Suppressor macrophage treated with lipopolysaccharide for 4 hours (primary cell): ENCODE results near the gene ZRANB3.

Source experiments
- DNase-seq: peaks from one replicate; pipeline ENCODE4 v3.0.0-alpha.2; 2020

Gene ZRANB3

GRCh38 chr2:135246711-135247270 is 284.2 kb downstream of the ZRANB3 start:
- no peak for DNase-seq

- no peak for DNase-seq
These were observed 285.9 kb downstream of the ZRANB3 start for GRCh38 chr2:135245071-135245470.

- no peak for DNase-seq
These were observed 292.4 kb downstream of the ZRANB3 start for GRCh38 chr2:135238651-135239050.

DNA sequence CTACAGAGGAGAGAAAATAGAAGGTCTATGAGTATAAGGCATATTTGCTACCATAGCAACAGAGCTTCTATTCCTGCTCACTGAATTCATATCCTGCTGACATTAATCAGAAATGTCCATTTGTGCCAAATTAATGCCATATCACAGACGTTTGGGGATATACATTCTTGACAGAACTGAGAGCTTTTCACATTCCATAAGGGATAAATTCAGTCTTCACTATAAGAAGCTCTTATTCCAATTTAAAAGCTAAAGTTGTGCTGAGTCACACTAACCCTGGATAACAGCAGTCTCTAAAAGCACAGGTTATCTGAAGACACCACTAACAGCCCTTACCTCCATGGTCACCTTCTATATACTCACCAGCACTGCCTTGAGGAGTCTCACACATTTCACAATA is 300.9 kb downstream of the ZRANB3 start:
- DNase-seq, result no peak

DNA sequence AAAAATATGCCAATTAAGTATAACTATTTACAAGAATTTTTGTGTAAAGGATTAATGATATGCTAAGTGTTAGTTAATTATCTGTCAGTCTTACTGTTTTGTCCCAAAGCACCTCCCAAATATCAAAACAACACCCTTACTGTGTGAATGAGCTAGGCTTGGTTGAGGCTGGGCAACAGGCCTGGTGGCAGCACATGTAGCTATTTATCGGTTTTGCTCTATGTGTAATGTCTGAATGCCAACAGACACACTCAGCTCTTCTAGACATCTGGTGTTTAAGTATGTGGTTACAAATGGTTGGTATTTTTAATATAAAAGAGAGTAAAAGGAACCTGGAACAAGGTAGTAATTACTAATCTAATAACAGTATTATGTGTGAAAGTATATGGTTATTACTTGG is 303.6 kb downstream of the ZRANB3 start:
- DNase-seq, result no peak

- DNase-seq, result no peak
These were observed 304.1 kb downstream of the ZRANB3 start for GRCh38 chr2:135226961-135227360.

GRCh38 chr2:135225781-135226180 is 305.2 kb downstream of the ZRANB3 start:
- DNase-seq, result no peak

DNA sequence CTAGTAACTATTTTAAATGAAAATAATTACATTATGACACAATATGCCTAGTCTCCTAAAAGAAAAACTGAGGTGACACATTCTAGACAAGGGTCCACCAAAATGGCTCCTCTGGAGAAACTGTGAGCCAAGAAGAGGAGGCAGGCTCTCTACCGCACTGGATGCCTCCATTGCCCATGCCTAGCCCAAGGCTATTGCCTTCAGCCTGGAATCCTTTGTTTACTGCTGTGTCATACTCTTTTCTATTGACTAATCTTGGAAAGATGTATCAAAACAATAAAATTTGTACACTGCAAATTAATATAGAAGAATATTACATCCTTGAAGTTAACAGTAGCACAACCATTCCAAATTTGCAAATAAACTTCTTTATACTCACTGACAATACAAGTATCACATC is 311.8 kb downstream of the ZRANB3 start:
- no peak for DNase-seq

GRCh38 chr2:135218426-135218825 is 312.6 kb downstream of the ZRANB3 start:
- DNase-seq, result no peak

- no peak for DNase-seq
These were observed 318.3 kb downstream of the ZRANB3 start for GRCh38 chr2:135212757-135213156.

DNA sequence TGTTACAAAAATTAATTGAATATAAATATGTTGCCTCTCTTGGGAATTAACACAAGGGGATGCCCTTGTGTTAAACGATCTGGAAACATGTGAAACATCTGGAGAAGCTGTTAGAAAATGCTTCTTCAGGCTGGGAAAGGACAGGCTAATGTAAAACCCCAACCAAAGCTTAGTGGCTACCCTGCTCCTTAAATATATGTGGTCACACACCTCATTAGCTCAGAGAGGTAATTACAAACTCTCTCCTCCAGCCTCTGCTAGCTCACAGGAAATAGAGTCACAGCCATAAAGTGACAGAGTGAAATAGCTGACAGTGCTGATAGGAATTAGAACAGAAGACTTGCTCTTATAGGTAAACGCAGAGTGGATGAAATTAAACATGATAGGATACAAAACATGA is 323.0 kb downstream of the ZRANB3 start:
- no peak for DNase-seq

DNA sequence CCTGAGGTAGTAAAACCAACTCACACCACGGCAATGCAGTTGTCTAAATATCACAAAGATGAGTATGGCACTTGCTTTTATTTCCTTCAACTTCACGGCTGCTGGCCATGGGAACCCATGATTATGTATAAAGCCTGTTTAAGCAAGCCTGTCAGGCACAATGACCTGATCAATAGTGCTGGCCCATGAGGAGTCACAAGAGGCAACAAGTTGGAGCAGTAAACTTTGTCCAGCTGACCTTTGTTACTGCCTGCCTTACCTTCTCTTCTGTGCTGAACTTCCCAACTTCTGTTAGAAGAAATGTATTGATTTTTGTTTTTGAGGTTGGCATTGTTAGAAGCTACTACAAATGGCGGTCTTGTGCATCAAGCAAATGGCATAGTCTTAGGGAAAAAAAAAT is 327.1 kb downstream of the ZRANB3 start:
- no peak for DNase-seq

DNA sequence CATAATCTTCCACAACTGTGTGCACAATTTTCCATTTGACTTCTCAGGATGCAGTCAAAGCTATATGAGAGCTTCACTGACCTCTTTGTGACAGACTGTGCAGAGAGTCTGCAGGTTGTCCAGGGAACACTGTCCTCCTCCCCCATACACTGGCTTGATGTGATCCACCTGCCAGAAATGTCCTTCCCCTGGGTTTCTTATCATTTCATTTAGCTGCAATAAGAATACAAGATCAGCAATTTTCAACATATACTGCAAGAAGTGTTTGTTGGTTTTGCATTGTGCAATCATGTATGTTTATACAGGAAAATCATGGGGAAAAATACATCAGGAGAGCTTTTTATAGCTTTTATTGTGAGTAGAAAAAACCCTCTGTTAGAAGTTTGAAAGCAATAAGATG is 328.3 kb downstream of the ZRANB3 start:
- DNase-seq, result no peak

GRCh38 chr2:135198481-135198880 is 332.5 kb downstream of the ZRANB3 start:
- DNase-seq, result no peak

DNA sequence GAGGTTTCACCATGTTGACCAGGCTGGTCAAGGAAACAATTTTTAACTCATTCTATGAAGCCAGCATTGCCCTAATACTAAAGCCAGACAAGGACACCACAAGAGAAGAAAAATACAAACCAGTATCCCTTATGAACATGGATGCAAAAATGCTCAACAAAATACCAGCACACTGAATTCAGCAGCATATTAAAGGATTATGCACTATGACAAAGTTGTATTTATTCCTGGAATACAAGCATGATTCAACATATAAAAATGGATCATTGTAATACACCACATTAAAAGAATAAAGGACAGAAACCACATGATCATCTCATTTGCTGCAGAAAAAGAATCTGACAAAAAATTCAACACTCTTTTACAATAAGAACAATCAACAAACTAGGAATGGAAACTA is 340.2 kb downstream of the ZRANB3 start:
- DNase-seq, result no peak

DNA sequence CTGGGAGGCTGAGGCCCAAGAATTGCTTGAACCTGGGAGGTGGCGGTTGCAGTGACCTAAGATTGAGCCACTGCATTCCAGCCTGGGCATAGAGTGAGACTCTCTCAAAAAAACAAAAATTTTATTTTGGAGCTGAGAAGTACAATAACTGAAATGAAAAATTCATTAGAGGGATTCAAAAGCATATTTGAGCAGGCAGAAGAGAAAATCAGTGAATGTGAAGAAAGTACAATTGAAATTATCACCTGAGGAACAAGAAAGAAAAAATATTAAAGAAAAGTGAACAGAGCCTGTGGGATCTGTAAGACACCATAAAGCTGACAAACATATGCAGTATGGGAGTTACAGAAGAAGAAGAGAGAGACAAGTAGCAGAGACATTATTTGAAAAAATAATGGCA is 341.9 kb downstream of the ZRANB3 start:
- no peak for DNase-seq

DNA sequence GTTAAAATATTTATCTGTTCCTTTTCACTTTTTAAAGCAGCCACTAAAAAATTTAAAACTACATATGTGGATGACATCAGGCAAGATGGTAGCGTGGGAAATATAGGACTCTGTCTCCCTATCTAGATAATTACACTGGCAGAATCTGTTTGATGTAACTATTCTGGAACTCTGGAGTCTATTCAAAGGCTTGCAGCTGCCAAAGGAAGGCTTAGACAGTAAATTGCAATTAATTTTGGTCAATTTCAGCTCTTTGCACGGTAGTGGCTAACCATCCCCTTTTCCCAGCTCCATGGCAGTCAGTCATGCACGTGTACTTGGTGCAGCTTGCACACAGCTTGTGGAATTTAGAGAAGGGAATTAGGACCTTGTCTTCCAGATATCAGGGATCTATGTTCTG is 343.7 kb downstream of the ZRANB3 start:
- no peak for DNase-seq

DNA sequence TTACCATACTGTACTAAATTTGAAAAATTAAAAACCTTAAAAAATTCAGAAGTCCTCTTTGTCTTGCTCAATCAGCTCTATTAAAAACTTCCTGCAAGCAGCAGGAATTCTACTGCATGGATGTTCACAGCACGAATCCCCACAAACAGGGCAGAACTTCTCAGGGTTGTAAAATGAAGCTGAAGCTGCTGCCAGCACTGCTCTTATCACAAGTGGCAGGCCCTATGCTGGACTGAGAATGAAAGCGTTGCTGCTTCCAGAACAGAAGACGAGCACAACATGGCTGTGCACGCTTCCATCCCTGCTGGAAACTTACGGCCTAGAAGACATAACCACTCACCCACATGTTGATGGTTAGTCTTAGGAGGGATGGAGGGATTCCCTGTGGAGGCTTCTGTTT is 345.0 kb downstream of the ZRANB3 start:
- DNase-seq, result no peak

DNA sequence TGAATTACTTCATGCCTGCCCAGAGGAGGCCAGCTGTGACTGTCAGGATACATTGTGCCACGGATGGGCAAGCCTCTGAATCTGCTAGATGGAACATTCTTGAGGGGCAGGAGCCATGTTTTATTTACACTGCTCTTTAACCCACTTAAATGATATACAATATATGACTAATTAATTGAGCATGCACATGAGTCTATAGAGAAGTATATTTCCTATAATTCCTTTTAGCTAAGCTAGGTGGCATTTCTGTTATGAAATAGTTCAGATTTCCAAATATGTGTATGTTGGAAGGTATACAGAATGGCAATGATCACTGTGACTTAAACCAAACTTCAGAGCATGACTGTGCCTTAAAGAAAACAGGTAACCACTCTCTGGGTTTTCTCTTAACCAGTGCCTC is 347.2 kb downstream of the ZRANB3 start:
- DNase-seq, result no peak

- no peak for DNase-seq
These were observed 348.4 kb downstream of the ZRANB3 start for GRCh38 chr2:135182601-135183000.

DNA sequence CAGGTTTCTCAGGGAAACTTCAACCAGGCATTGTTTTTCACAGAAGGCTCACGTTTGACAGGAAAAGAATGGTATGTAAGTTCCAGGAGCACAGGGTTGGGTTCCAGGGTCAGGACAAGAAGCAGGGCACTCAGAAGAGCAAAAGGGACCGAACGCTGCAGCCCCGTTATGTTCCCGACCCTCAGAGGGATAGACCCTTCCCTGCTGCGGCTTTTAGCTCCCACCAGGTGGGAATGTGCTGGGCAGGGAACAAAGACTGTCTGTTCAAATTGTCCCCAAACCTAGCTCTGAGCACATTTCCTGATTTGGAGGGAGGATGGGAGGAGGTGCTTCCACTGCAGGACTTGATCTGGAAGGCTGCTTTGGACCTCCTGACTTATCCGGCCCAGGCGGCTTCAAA is 348.8 kb downstream of the ZRANB3 start:
- DNase-seq, result no peak

- DNase-seq, result no peak
These were observed 351.3 kb downstream of the ZRANB3 start for GRCh38 chr2:135179689-135180088.

DNA sequence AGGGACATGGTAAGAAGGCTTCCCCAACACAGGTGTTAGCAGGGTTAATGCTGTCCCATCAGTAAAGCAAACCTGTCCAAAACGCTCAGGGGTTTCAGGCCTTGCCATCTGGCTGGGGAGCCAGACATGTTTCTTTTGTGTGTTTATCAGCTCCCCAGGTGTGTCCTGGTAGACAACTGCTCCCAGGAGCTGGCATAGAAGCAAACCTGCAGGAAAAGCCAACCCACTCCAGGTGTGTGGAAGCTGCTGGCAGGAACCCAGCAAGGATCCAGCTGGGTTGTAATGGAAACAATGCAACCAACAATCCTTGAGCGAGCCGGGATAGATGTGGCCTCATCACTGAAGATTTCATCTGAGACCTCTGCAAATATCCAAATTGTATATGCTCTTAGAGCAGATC is 355.8 kb downstream of the ZRANB3 start:
- no peak for DNase-seq

GRCh38 chr2:135174810-135175093 is 356.3 kb downstream of the ZRANB3 start:
- DNase-seq, result no peak

DNA sequence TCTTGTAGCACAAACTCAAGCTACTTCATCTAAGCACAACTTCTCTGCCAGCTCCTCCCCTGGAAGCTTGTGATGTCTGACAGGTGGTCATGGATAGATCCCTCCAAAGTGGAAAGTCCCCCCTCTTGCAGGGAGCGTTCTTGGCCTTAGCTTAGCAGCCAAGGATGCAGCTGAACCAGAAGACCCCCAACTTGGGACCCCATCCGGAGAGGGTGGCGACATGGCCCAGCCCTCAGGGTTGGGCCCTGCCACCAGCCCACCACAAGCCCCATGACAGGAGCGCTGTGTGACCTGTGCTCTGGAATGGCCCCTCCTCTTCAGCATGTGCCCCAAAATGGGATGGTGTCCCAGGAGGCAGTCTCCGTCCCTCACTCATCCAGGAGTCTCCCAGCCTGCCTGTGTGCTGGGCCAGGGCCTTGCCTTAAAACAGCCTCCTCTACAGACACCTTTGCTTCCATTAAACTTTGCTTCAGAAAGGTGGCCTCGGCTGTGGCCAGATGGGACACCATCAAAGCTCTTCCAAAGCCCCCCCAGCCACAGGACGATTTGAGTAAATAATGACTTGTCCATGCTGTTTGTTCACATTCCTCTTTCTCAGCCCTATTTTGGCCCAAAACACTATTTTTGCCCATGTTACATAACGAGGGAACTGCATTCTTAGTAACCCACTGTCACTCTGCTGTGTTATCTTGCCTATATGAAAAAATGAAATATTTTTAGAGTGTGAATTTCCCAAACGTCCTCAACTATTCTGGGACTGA is 356.8 kb downstream of the ZRANB3 start:
- DNase-seq, result no peak
